Memory B cell (primary cell): Measurements from ENCODE around the gene LIMK2.

Experiments
- ATAC-seq: fragments of 150-1000 bp; cut with Tn5 transposase; 2 replicates; pipeline ENCODE4 v1.10.0; 2021; ENCODE audit warnings: low read depth, mild to moderate bottlenecking, moderate library complexity
- DNase-seq, 2 donors: peaks; one replicate each; pipeline ENCODE4 v3.0.0; 2022; ENCODE audit warnings: low spot score in 2 of 2
- H3K27ac Mint-ChIP-seq: one replicate; pipeline ENCODE4 v1.8.0; 2022; ENCODE audit warnings: mild to moderate bottlenecking, moderate library complexity, mixed read lengths
- H3K27me3 Mint-ChIP-seq: one replicate; pipeline ENCODE4 v1.8.0; 2022; ENCODE audit warnings: mixed read lengths
- H3K36me3 Mint-ChIP-seq: one replicate; pipeline ENCODE4 v1.8.0; 2022; ENCODE audit warnings: mild to moderate bottlenecking, mixed read lengths
- H3K4me1 Mint-ChIP-seq: one replicate; pipeline ENCODE4 v1.8.0; 2022; ENCODE audit warnings: mixed read lengths
- H3K4me3 Mint-ChIP-seq: one replicate; pipeline ENCODE4 v1.8.0; 2022; ENCODE audit warnings: mild to moderate bottlenecking, moderate library complexity, mixed read lengths
- H3K9me3 Mint-ChIP-seq: one replicate; pipeline ENCODE4 v1.8.0; 2022; ENCODE audit warnings: mixed read lengths

LIMK2 gene

DNA sequence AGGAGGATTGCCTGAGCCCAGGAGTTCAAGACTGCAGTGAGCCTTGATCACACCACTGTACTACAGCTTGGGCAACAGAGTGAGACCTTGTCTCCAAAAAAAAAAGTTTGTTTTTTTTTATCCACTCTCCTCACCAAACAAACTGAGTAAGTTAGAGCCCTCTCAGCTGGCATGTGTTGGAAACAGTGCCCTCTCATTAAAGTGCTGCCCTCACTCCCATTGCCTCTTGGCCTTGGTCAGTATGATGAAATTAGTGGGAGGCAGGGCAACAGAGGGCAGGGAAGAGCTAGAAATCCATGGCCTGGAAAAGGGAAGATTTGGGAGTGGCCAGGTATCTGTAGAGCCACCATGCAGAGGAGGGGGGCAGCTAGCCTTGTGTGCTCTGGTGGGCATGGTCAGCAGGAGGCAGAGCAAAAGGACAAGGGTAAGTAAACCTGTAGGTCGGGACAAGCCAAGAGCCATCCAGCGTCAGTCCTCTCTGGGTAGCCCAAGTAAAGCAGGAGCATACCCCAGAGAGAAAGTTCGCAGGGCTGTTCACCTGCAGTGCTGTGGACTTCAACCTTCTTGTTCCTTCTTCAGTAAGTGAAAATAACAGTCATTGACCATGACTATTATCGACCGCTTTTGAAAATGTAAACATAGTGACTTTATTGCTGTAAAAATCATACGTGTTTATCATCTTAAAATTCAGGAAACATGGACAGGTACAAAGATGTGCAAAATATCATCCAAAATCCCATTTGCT lies 52.0 kb downstream of the LIMK2 start:
- no peaks in the 10 kb centered on the region for H3K4me1 Mint-ChIP-seq
- ATAC-seq (no peak), DNase-seq (no peak)
- H3K4me3 Mint-ChIP-seq = no peak overlapping the region
- no peaks in the 10 kb centered on the region for H3K27me3 Mint-ChIP-seq
- H3K27ac Mint-ChIP-seq = no peak overlapping the region
- peaks cover 23% of the 10 kb centered on the region for H3K36me3 Mint-ChIP-seq
- H3K9me3 Mint-ChIP-seq = no peaks in the 10 kb centered on the region

- DNase-seq = no peak
- Mint-ChIP-seq H3K27me3 (no peaks in the 10 kb centered on the region), H3K27ac (no peak overlapping the region), H3K36me3 (peaks cover 10% of the 10 kb centered on the region), H3K4me3 (no peak overlapping the region), H3K4me1 (no peaks in the 10 kb centered on the region), H3K9me3 (no peaks in the 10 kb centered on the region)
- no peak for ATAC-seq
Measured at GRCh38 chr22:31268281-31268680, 56.2 kb downstream of the LIMK2 start.

- Mint-ChIP-seq H3K36me3 (peaks cover 9% of the 10 kb centered on the region), H3K4me3 (no peak overlapping the region), H3K9me3 (no peaks in the 10 kb centered on the region), H3K27ac (no peak overlapping the region), H3K4me1 (no peaks in the 10 kb centered on the region), H3K27me3 (no peaks in the 10 kb centered on the region)
- ATAC-seq = no peak
- no peak for DNase-seq
Measured at GRCh38 chr22:31269892-31270579, 57.9 kb downstream of the LIMK2 start.

GRCh38 chr22:31271026-31271425 lies 58.9 kb downstream of the LIMK2 start:
- H3K27me3 Mint-ChIP-seq = no peaks in the 10 kb centered on the region
- H3K4me1 Mint-ChIP-seq = no peaks in the 10 kb centered on the region
- H3K9me3 Mint-ChIP-seq = no peaks in the 10 kb centered on the region
- no peak for ATAC-seq
- peak overlapping the region; percentile 79 for H3K27ac Mint-ChIP-seq
- DNase-seq = no peak
- peaks cover 9% of the 10 kb centered on the region for H3K36me3 Mint-ChIP-seq
- H3K4me3 Mint-ChIP-seq = no peak overlapping the region

DNA sequence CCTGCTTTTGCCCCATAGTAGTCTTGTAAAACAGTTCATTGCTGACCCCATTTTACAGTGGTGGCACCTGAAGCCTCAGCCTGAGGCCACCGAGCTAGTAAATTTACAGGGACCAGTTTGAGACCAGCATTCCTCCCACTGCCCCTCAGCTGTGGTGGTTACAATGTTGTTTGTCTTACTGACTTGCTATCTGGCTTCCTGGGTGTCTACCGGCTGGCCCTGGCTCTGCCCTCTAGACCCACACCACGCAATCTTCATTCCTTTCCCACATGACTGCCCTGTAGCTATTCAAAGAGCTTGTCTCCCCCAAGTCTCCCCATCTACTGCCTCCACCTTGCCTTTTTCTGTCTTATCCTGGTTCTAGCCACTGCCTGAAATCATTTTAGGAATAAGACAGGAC lies 59.4 kb downstream of the LIMK2 start:
- Mint-ChIP-seq H3K27me3 (no peaks in the 10 kb centered on the region), H3K4me3 (no peak overlapping the region), H3K27ac (peak overlapping the region; percentile 79), H3K36me3 (peaks cover 9% of the 10 kb centered on the region), H3K9me3 (no peaks in the 10 kb centered on the region), H3K4me1 (no peaks in the 10 kb centered on the region)
- DNase-seq = no peak
- no peak for ATAC-seq

DNA sequence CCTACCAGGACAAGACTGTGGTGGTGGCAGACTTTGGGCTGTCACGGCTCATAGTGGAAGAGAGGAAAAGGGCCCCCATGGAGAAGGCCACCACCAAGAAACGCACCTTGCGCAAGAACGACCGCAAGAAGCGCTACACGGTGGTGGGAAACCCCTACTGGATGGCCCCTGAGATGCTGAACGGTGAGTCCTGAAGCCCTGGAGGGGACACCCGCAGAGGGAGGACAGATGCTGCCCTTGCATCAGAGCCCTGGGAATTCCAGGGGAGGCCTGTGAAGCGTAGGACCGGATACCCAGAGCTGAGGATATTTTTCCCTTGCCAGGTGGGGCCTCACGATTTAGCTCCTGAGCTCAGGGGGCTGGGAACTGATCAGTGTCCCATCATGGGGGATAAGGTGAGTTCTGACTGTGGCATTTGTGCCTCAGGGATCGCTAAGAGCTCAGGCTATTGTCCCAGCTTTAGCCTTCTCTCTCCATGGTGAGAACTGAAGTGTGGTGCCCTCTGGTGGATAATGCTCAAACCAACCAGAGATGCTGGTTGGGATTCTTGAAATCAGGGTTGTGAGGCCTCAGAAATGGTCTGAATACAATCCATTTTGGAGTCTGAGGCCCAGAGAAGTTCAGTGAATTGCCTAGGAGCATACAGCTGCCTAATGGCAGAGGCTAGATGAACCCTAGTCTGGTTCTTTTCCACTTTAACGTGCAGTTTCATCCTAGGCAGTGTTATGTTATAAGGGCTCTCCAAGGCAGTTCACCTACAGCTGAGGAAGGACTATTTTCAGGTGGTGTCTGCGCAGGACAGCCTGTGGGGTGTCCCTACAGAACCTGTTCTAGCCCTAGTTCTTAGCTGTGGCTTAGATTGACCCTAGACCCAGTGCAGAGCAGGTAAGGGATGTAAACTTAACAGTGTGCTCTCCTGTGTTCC lies 60.7 kb downstream of the LIMK2 start:
- Mint-ChIP-seq H3K27me3 (no peaks in the 10 kb centered on the region), H3K9me3 (no peaks in the 10 kb centered on the region), H3K4me3 (no peak overlapping the region), H3K4me1 (no peaks in the 10 kb centered on the region), H3K36me3 (peaks cover 9% of the 10 kb centered on the region), H3K27ac (no peak overlapping the region)
- DNase-seq = peak; percentile 41 to 45
- ATAC-seq = peak; percentile 81

DNA sequence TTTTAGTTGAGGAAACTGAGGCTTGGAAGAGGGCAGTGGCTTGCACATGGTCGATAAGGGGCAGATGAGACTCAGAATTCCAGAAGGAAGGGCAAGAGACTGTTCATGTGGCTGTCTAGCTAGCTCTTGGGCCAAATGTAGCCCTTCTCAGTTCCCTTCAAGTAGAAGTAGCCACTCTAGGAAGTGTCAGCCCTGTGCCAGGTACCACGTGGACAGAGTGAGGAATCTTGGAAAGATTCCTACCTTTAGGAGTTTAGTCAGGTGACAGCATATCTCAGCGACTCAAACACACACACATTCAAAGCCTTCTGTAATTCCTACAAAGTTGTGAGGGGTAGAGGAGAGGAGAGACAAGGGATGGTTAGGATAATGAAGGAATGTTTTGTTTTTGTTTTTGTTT lies 61.9 kb downstream of the LIMK2 start:
- peaks cover 3% of the 10 kb centered on the region for H3K36me3 Mint-ChIP-seq

GRCh38 chr22:31275018-31275417 lies 62.9 kb downstream of the LIMK2 start:
- DNase-seq = no peak
- Mint-ChIP-seq H3K36me3 (peaks cover 3% of the 10 kb centered on the region), H3K27ac (peak overlapping the region; percentile 20), H3K4me1 (no peaks in the 10 kb centered on the region), H3K9me3 (no peaks in the 10 kb centered on the region), H3K4me3 (no peak overlapping the region), H3K27me3 (no peaks in the 10 kb centered on the region)
- ATAC-seq = no peak

More for the DNA sequence above, 61.9 kb downstream of the LIMK2 start:
- Mint-ChIP-seq H3K4me3 (no peak overlapping the region), H3K27ac (no peak overlapping the region), H3K4me1 (no peaks in the 10 kb centered on the region), H3K9me3 (no peaks in the 10 kb centered on the region), H3K27me3 (no peaks in the 10 kb centered on the region)
- no peak for DNase-seq
- no peak for ATAC-seq

GRCh38 chr22:31275576-31275975 lies 63.5 kb downstream of the LIMK2 start:
- Mint-ChIP-seq H3K36me3 (peaks cover 5% of the 10 kb centered on the region), H3K4me3 (no peak overlapping the region), H3K27ac (peak overlapping the region; percentile 20), H3K9me3 (no peaks in the 10 kb centered on the region), H3K27me3 (no peaks in the 10 kb centered on the region), H3K4me1 (no peaks in the 10 kb centered on the region)
- ATAC-seq (no peak), DNase-seq (no peak)

GRCh38 chr22:31276426-31277167 lies 64.5 kb downstream of the LIMK2 start:
- DNase-seq = no peak
- Mint-ChIP-seq H3K4me3 (no peak overlapping the region), H3K4me1 (no peaks in the 10 kb centered on the region), H3K27me3 (no peaks in the 10 kb centered on the region), H3K36me3 (peaks cover 5% of the 10 kb centered on the region), H3K27ac (no peak overlapping the region), H3K9me3 (no peaks in the 10 kb centered on the region)
- no peak for ATAC-seq

DNA sequence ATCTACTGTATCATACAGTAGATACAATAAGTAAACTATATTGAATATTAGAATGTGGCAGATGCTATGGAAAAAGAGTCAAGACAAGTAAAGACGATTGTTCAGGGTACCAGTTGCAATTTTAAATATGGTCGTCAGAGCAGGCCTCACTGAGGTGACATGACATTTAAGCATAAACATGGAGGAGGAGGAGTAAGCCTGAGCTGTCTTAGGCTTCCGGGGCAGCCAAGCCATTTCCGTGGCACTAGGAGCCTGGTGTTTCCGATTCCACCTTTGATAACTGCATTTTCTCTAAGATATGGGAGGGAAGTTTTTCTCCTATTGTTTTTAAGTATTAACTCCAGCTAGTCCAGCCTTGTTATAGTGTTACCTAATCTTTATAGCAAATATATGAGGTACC lies 65.6 kb downstream of the LIMK2 start:
- no peak overlapping the region for H3K4me3 Mint-ChIP-seq
- ATAC-seq (no peak), DNase-seq (no peak)
- no peak overlapping the region for H3K27ac Mint-ChIP-seq
- no peaks in the 10 kb centered on the region for H3K4me1 Mint-ChIP-seq
- H3K36me3 Mint-ChIP-seq = peaks cover 8% of the 10 kb centered on the region
- no peaks in the 10 kb centered on the region for H3K9me3 Mint-ChIP-seq
- H3K27me3 Mint-ChIP-seq = no peaks in the 10 kb centered on the region

DNA sequence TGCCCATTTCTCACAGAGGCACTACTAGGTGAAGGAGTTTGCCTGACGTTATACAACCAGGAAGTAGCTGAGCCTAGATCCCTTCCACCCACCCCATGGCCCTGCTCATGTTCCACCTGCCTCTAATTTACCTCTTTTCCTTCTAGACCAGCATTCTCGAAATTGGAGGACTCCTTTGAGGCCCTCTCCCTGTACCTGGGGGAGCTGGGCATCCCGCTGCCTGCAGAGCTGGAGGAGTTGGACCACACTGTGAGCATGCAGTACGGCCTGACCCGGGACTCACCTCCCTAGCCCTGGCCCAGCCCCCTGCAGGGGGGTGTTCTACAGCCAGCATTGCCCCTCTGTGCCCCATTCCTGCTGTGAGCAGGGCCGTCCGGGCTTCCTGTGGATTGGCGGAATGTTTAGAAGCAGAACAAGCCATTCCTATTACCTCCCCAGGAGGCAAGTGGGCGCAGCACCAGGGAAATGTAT lies 66.1 kb downstream of the LIMK2 start:
- Mint-ChIP-seq H3K9me3 (no peaks in the 10 kb centered on the region), H3K27me3 (no peaks in the 10 kb centered on the region), H3K27ac (peak overlapping the region; percentile 14), H3K36me3 (peaks cover 10% of the 10 kb centered on the region), H3K4me1 (peaks cover 2% of the 10 kb centered on the region), H3K4me3 (no peak overlapping the region)
- no peak for ATAC-seq
- DNase-seq = no peak

DNA sequence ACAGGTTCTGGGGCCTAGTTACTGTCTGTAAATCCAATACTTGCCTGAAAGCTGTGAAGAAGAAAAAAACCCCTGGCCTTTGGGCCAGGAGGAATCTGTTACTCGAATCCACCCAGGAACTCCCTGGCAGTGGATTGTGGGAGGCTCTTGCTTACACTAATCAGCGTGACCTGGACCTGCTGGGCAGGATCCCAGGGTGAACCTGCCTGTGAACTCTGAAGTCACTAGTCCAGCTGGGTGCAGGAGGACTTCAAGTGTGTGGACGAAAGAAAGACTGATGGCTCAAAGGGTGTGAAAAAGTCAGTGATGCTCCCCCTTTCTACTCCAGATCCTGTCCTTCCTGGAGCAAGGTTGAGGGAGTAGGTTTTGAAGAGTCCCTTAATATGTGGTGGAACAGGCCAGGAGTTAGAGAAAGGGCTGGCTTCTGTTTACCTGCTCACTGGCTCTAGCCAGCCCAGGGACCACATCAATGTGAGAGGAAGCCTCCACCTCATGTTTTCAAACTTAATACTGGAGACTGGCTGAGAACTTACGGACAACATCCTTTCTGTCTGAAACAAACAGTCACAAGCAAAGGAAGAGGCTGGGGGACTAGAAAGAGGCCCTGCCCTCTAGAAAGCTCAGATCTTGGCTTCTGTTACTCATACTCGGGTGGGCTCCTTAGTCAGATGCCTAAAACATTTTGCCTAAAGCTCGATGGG lies 66.7 kb downstream of the LIMK2 start:
- no peaks in the 10 kb centered on the region for H3K9me3 Mint-ChIP-seq
- H3K27me3 Mint-ChIP-seq = no peaks in the 10 kb centered on the region
- peaks cover 2% of the 10 kb centered on the region for H3K4me1 Mint-ChIP-seq
- H3K36me3 Mint-ChIP-seq = peaks cover 11% of the 10 kb centered on the region
- peak overlapping the region; percentile 14 for H3K27ac Mint-ChIP-seq
- DNase-seq = no peak
- H3K4me3 Mint-ChIP-seq = no peak overlapping the region
- no peak for ATAC-seq
